Endodermal cell (in vitro differentiated cells): Measurements from ENCODE around the gene TIMM23. TPM values are rescaled to one million over a fixed set of nuclear protein-coding genes. Genes with fewer than 3 reads are reported as not detected.
"Not testable (repeated sequence)": the region's sequence is repeated elsewhere in the genome, so short reads cannot be mapped to it uniquely, and the experiment has no call there.

Source experiments
- DNase-seq: peaks from one replicate; pipeline ENCODE4 v3.0.0-alpha.2; 2017
- H3K27ac ChIP-seq: 2 replicates; pipeline ENCODE4 v1.5.1; 2013; ENCODE audit warnings: mild to moderate bottlenecking, low read depth, low read length, moderate library complexity
- H3K27me3 ChIP-seq: 2 replicates; pipeline ENCODE4 v1.6.1; 2013; ENCODE audit warnings: mild to moderate bottlenecking, low read length, moderate library complexity; ENCODE audit not compliant: insufficient read depth, control insufficient read depth, poor library complexity, severe bottlenecking
- H3K36me3 ChIP-seq: 2 replicates; pipeline ENCODE4 v1.7.0; 2013; ENCODE audit warnings: mild to moderate bottlenecking, low read length, moderate library complexity; ENCODE audit not compliant: control insufficient read depth, insufficient read depth
- H3K4me1 ChIP-seq: one replicate; pipeline ENCODE4 v1.7.0; 2013; ENCODE audit warnings: low read length; ENCODE audit not compliant: control insufficient read depth, insufficient read depth
- H3K4me3 ChIP-seq: 2 replicates; pipeline ENCODE4 v1.5.1; 2013; ENCODE audit warnings: mild to moderate bottlenecking, low read length, moderate library complexity
- H3K9ac ChIP-seq: 2 replicates; pipeline ENCODE4 v1.6.1; 2013; ENCODE audit warnings: mild to moderate bottlenecking, low read length, moderate library complexity; ENCODE audit not compliant: poor library complexity, severe bottlenecking; ENCODE audit errors: extremely low read depth
- H3K9me3 ChIP-seq: 2 replicates; pipeline ENCODE4 v1.6.1; 2013; ENCODE audit warnings: mild to moderate bottlenecking, low read length, moderate library complexity; ENCODE audit not compliant: control insufficient read depth
- H3K27ac Mint-ChIP-seq: 2 replicates; pipeline ENCODE4 v1.8.0; 2020; ENCODE audit warnings: mixed read lengths
- H3K27me3 Mint-ChIP-seq: 2 replicates; pipeline ENCODE4 v1.8.0; 2021; ENCODE audit warnings: mild to moderate bottlenecking, mixed read lengths; ENCODE audit not compliant: insufficient read depth
- H3K36me3 Mint-ChIP-seq: 2 replicates; pipeline ENCODE4 v1.8.0; 2020; ENCODE audit warnings: low read depth, mixed read lengths
- H3K4me1 Mint-ChIP-seq: 2 replicates; pipeline ENCODE4 v1.8.0; 2020; ENCODE audit warnings: mixed read lengths
- H3K4me3 Mint-ChIP-seq: 2 replicates; pipeline ENCODE4 v1.8.0; 2020; ENCODE audit warnings: mild to moderate bottlenecking, moderate library complexity, mixed read lengths
- H3K9me3 Mint-ChIP-seq: 2 replicates; pipeline ENCODE4 v1.8.0; 2020; ENCODE audit warnings: mild to moderate bottlenecking, mixed read lengths
- CTCF ChIP-seq: fragments of 200-600 bp; sonication (generic); conservative IDR thresholded peaks from 2 replicates; pipeline ENCODE4 v1.5.0; 2021; ENCODE audit warnings: antibody characterized with exemption, mild to moderate bottlenecking
- WGBS, 2 experiments: methylation state at CpG; one replicate each; pipeline versions ENCODE4 v1.1.5 to v1.1.7; 2013; ENCODE audit warnings: missing lambda C conversion rate in 2 of 2, mixed read lengths in 1 of 2; ENCODE audit not compliant: insufficient coverage in 1 of 2, insufficient read length in 1 of 2; 5-methylcytosine and 5-hydroxymethylcytosine counted together
- total RNA-seq, 2 donors: library from RNA; stranded (reverse); fragmentation: NEBNext Ultra II Directional in 1 of 2; extraction: Animal tissue kit (Norgen Biotek cat#: 25700) in 1 of 2; gene quantifications; 2 replicates in 1 of 2; 3 replicates in 1 of 2; pipeline ENCODE4 v1.2.1, GENCODE V29; 2021

TIMM23 gene
- total RNA-seq, 2 donors from 2014 or later = 86.3 to 88.5 TPM

GRCh38 chr10:46001187-46001756, 29.0 kb downstream of the TIMM23 start:
- no peaks in the 10 kb centered on the region for H3K4me1 ChIP-seq
- Mint-ChIP-seq H3K4me1 (peaks cover 1% of the 10 kb centered on the region), H3K27me3 (no peaks in the 10 kb centered on the region), H3K9me3 (peaks cover 19% of the 10 kb centered on the region), H3K4me3 (no peak overlapping the region), H3K27ac (no peak overlapping the region), H3K36me3 (peaks cover 84% of the 10 kb centered on the region)
- 94 to 100% methylated on average over 3 to 5 of the region's 5 CpGs for WGBS, 2 experiments
- H3K9ac ChIP-seq = no peak overlapping the region
- H3K36me3 ChIP-seq = peaks cover 94% of the 10 kb centered on the region
- no peaks in the 10 kb centered on the region for H3K27me3 ChIP-seq
- peaks cover 28% of the 10 kb centered on the region for H3K9me3 ChIP-seq
- H3K27ac ChIP-seq = no peak overlapping the region
- no peak overlapping the region for H3K4me3 ChIP-seq
- DNase-seq = no peak
- TF ChIP-seq CTCF = no peak

GRCh38 chr10:46002189-46002687, 29.9 kb downstream of the TIMM23 start:
- WGBS, 2 experiments = 93 to 94% methylated on average over 7 of the region's 7 CpGs
- not testable (repeated sequence) for H3K4me1 ChIP-seq, H3K27ac Mint-ChIP-seq, DNase-seq, H3K27ac ChIP-seq, H3K9ac ChIP-seq, H3K4me3 Mint-ChIP-seq, H3K4me1 Mint-ChIP-seq, H3K4me3 ChIP-seq, H3K27me3 ChIP-seq, H3K27me3 Mint-ChIP-seq
- Mint-ChIP-seq H3K36me3 (peaks cover 85% of the 10 kb centered on the region), H3K9me3 (peaks cover 19% of the 10 kb centered on the region)
- H3K36me3 ChIP-seq = peaks cover 98% of the 10 kb centered on the region
- peaks cover 27% of the 10 kb centered on the region for H3K9me3 ChIP-seq

GRCh38 chr10:46002916-46003693, 30.8 kb downstream of the TIMM23 start:
- Histone ChIP-seq H3K27me3 (no peaks in the 10 kb centered on the region), H3K27ac (no peak overlapping the region), H3K4me1 (no peaks in the 10 kb centered on the region), H3K4me3 (no peak overlapping the region), H3K9ac (no peak overlapping the region), H3K36me3 (peaks cover 98% of the 10 kb centered on the region), H3K9me3 (peaks cover 24% of the 10 kb centered on the region)
- Mint-ChIP-seq H3K27ac (peak overlapping the region; percentile 79), H3K4me3 (no peak overlapping the region), H3K9me3 (peaks cover 19% of the 10 kb centered on the region), H3K36me3 (peaks cover 86% of the 10 kb centered on the region), H3K4me1 (peaks cover 1% of the 10 kb centered on the region), H3K27me3 (no peaks in the 10 kb centered on the region)
- no peak for TF ChIP-seq CTCF
- DNase-seq = no peak
- WGBS, 2 experiments = 96 to 98% methylated on average over 6 to 9 of the region's 9 CpGs
